LoVo (cell line): ENCODE data around the gene SULT6B1.
"Not testable (repeated sequence)": the region's sequence is repeated elsewhere in the genome, so short reads cannot be mapped to it uniquely, and the experiment has no call there.

ENCODE experiments used
- DNase-seq: peaks from one replicate; pipeline ENCODE4 v3.0.0-alpha.2; 2016; ENCODE audit warnings: low spot score

SULT6B1 gene

GRCh38 chr2:37196320-37197195, 8.1 kb upstream of the SULT6B1 start, which contains the start of gene CEBPZOS:
Gene CEBPZOS (plus strand): TSS chr2:37196496. CDS start chr2:37199705, 3,209 bp downstream.
- peak; percentile 88 for DNase-seq

- DNase-seq: not testable (repeated sequence)
Measured at GRCh38 chr2:37195862-37196319, 7.4 kb upstream of the SULT6B1 start.

GRCh38 chr2:37192551-37192950, 4.1 kb upstream of the SULT6B1 start:
- DNase-seq: no peak

GRCh38 chr2:37191747-37192146, 3.3 kb upstream of the SULT6B1 start:
- no peak for DNase-seq

GRCh38 chr2:37191253-37191652, 2.8 kb upstream of the SULT6B1 start:
- no peak for DNase-seq

- no peak for DNase-seq
Measured at GRCh38 chr2:37190290-37190689, 1.8 kb upstream of the SULT6B1 start.

GRCh38 chr2:37189452-37190153, 1.1 kb upstream of the SULT6B1 start:
- DNase-seq: peak; percentile 85

- no peak for DNase-seq
Measured at GRCh38 chr2:37181726-37182684, 6.5 kb downstream of the SULT6B1 start.

GRCh38 chr2:37180640-37181039, 7.8 kb downstream of the SULT6B1 start:
- no peak for DNase-seq

GRCh38 chr2:37180006-37180639, 8.3 kb downstream of the SULT6B1 start:
- DNase-seq: no peak

GRCh38 chr2:37173741-37174140, 14.7 kb downstream of the SULT6B1 start:
- no peak for DNase-seq

GRCh38 chr2:37171624-37171950, 16.9 kb downstream of the SULT6B1 start:
- DNase-seq: no peak

- peak; percentile 37 for DNase-seq
Measured at GRCh38 chr2:37168217-37168981, 20.1 kb downstream of the SULT6B1 start.

- DNase-seq: peak; percentile 63
Measured at GRCh38 chr2:37167636-37168180, 20.8 kb downstream of the SULT6B1 start.

GRCh38 chr2:37164757-37165156, 23.7 kb downstream of the SULT6B1 start:
- no peak for DNase-seq

GRCh38 chr2:37156857-37157714, 31.4 kb downstream of the SULT6B1 start, which contains the start of gene EIF2AK2:
Gene EIF2AK2 (minus strand): TSS chr2:37156980. CDS start chr2:37147806, 9,174 bp downstream.
- peak; percentile 87 for DNase-seq

GRCh38 chr2:37156071-37156856, 32.2 kb downstream of the SULT6B1 start:
- peak; percentile 70 for DNase-seq

GRCh38 chr2:37154785-37155184, 33.7 kb downstream of the SULT6B1 start:
- no peak for DNase-seq
